Middle frontal gyrus (tissue), 1 donor: ENCODE data around the gene RARRES2.
"Not testable (repeated sequence)": the region's sequence is repeated elsewhere in the genome, so short reads cannot be mapped to it uniquely, and the experiment has no call there.

ENCODE experiments used
- DNase-seq: peaks from one replicate; pipeline ENCODE4 v3.0.0-alpha.2; 2015; ENCODE audit warnings: low spot score; ENCODE audit errors: extremely low spot score

Gene RARRES2

DNA sequence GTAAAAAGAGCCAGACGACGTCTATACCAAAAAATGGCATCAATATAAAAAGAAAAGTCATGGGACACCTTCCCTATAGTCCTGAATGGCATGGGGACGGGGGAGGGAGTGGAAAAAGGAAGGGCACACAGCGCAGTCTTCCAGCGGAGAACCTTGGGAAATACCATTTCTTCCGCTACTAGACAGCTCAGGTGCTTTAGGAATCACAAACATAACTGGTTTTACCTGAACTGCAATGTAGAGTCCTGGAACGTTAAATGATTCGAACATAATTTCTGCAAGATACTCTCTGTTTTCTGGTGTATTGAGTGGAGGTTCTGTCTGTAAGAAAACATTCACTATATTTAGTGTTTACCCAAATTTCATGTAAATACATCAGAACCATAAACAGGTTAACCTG is 46.4 kb downstream of the RARRES2 start:
- DNase-seq = not testable (repeated sequence)

DNA sequence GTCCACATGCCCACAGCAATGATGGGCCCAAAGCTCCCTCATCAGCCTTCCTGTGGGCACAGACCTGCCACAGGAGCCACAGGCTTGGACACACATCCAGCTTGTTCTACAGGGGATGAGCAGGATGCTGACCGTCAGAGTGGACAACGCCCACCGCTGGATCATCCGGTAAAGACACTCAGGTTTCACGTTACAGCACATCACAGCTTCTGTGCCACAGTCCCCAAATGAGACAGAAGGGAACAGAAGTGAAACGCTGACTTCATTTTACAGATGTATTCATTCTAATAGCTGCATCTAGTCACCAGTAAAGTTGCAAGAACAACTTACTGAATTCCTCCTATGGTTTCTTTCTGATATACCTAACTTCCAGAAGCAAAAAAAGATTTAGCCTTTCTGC is 51.1 kb downstream of the RARRES2 start:
- DNase-seq = not testable (repeated sequence)

DNA sequence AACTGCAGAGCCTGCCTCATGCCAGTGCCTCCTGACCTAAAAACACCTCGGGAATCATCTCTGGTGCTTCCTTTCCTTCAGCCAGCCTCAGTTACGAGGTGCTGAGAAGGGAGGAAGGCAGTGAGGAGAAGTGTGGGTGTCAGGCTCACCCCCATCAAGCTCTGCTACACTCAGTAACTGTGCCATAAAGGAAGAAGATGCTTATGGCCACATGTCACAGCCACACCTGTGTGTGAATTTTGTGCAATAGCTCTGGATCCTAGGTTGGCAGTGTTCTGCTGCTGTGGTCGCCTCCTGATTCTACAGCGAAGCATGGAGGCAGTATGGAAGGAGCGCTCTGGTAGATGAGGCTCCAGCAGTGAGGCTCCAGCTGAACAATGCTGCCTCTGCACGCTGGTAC is 52.6 kb downstream of the RARRES2 start:
- not testable (repeated sequence) for DNase-seq
